ENCODE measurements around the gene TAS2R13.

The TAS2R13 gene

DNA sequence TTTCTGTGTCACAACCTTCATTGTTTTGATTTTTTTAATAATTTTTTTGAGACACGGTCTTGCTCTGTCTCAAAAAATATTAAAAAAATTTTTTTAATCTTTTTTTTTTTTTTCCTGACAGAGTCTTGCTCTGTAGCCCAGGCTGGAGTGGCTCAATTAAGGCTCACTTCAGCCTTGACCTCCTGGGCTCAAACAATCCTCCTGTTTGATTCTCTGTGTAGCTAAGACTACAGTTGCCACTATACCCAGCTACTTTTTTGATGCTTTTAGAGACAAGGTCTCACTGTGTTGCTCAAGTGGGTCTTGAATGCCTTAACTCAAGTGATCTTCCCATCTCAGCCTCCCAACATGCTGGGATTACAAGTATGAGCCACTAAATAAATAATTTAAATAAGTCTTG is 10.4 kb upstream of the TAS2R13 start:
- no peak for DNase-seq (ENCODE audit: low read depth, low spot score)
- H3K4me3 ChIP-seq (ENCODE audit: low read depth, low read length) = no peak overlapping the region
- CTCF ChIA-PET = interaction anchor here (0.7 kb wide), 1 partner anchor 154 kb away, joined by 4 read pairs; no protein-coding TSS in a partner anchor
- TF ChIP-seq, protein P1, sequence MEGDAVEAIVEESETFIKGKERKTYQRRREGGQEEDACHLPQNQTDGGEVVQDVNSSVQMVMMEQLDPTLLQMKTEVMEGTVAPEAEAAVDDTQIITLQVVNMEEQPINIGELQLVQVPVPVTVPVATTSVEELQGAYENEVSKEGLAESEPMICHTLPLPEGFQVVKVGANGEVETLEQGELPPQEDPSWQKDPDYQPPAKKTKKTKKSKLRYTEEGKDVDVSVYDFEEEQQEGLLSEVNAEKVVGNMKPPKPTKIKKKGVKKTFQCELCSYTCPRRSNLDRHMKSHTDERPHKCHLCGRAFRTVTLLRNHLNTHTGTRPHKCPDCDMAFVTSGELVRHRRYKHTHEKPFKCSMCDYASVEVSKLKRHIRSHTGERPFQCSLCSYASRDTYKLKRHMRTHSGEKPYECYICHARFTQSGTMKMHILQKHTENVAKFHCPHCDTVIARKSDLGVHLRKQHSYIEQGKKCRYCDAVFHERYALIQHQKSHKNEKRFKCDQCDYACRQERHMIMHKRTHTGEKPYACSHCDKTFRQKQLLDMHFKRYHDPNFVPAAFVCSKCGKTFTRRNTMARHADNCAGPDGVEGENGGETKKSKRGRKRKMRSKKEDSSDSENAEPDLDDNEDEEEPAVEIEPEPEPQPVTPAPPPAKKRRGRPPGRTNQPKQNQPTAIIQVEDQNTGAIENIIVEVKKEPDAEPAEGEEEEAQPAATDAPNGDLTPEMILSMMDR (IDR thresholded peaks at IDR 0.05; ENCODE audit: insufficient read depth, low read length, missing control alignments) = no peak
- POLR2A ChIA-PET = no interaction called here

DNA sequence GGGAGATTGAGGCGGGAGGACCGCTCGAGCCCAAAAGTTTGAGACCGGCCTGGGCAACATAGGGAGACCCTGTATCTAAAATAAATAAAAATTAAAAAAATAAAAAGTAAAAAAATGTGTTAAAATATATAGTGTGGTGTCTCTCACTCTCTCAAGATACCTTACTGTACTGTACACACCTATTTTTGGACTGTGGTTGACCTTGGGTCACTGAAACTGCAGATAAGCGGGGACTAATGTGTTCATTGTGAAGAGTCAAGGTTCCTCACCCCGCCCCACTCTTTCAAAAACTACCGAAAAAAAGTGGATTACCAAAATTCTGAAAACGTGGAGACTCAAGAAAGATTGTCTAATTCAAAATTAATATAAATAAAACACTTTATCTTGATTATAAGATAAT is 1.0 kb upstream of the TAS2R13 start:
- CTCF ChIA-PET = no interaction called here
- no peak overlapping the region for H3K4me3 ChIP-seq (ENCODE audit: low read depth, low read length)
- POLR2A ChIA-PET = no interaction called here
- TF ChIP-seq, protein P1 (IDR thresholded peaks at IDR 0.05; ENCODE audit: insufficient read depth, low read length, missing control alignments) = no peak
- DNase-seq (ENCODE audit: low read depth, low spot score) = no peak

DNA sequence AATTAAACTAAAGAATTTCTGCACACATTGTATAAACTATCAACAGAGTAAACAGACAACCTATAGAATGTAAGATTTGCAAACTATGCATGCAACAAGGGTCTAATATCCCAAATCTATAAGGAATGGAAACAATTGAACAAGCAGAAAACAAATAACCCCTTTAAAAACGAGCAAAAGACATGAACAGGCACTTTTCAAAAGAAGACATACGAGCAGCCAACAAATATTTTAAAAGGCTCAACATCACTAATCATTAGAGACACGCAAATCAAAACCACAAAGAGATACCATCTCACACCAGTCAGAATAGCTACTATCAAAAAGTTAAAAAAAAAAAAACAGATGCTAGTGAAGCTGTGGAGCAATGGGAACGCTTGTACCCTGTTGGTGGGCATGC is 4.7 kb downstream of the TAS2R13 start:
- TF ChIP-seq, protein P1 (IDR thresholded peaks at IDR 0.05; ENCODE audit: insufficient read depth, low read length, missing control alignments) = no peak
- DNase-seq (ENCODE audit: low read depth, low spot score) = no peak
- CTCF ChIA-PET = no interaction called here
- H3K4me3 ChIP-seq (ENCODE audit: low read depth, low read length) = no peak overlapping the region
- POLR2A ChIA-PET = no interaction called here

DNA sequence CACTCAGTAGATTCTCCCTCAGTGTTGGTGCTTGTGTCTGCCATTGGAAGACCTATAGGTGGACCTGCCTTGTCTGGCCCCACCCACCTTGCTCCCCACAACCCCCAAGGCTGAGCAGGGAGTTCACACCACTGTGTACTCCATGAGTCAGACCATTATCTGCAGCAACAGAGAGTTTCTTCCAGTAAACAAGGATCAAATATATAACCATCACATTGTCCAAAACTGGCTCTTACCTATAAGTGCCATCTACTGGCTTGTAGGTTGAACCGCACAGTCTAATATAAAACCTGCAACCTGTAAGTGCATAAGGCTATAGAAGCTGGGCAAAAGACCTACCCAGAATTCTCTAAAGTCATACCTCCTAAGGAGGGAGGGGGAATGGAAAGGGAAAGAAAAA is 7.9 kb downstream of the TAS2R13 start:
- no peak overlapping the region for H3K4me3 ChIP-seq (ENCODE audit: low read depth, low read length)
- ChIA-PET POLR2A (no interaction called here), CTCF (interaction anchor here (1.4 kb wide), 1 partner anchor 9 kb away, joined by 4 read pairs; no protein-coding TSS in a partner anchor)
- DNase-seq (ENCODE audit: low read depth, low spot score) = no peak
- TF ChIP-seq, protein P1 (IDR thresholded peaks at IDR 0.05; ENCODE audit: insufficient read depth, low read length, missing control alignments) = no peak

DNA sequence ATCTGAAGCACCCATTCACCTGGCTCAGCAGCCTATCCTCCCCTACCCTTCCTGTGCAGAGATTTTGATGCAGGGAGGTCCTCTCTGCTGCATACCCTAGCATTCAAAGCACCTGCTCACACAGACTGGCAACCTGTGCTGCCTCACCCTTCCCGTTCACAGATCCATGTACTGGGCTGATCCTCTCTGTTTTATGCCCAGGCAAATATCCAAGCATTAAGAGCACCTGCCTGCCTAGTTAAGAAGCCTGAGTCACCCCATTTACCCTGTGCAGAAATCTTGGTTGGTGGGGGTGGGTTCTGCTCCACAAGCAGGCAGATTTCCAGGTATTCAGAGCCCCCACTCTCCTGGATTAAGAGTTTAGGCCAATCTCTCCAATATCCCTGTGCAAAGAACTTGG is 8.4 kb downstream of the TAS2R13 start:
- no peak for DNase-seq (ENCODE audit: low read depth, low spot score)
- H3K4me3 ChIP-seq (ENCODE audit: low read depth, low read length) = no peak overlapping the region
- TF ChIP-seq, protein P1 (IDR thresholded peaks at IDR 0.05; ENCODE audit: insufficient read depth, low read length, missing control alignments) = no peak
- ChIA-PET POLR2A (no interaction called here), CTCF (no interaction called here)

DNA sequence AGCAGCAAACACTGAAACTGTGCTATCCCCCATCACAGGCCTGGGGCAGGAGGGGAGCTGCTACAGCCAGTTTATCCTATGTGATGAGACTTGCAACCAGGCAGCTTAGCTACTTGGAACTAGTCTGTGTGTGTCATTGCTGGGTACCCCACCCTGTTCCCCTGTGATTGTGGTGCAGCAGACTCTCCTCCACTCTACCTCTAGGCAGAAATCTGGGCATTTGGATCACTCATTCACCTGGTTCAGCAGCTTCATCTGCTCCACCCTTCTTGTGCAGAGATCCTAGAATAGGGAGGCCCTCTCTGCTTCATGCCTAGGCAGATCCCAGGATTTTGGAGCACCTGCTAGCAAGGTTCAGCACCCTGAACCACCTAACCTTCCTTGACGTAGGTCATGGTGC is 8.8 kb downstream of the TAS2R13 start:
- POLR2A ChIA-PET = no interaction called here
- no peak overlapping the region for H3K4me3 ChIP-seq (ENCODE audit: low read depth, low read length)
- CTCF ChIA-PET = no interaction called here
- TF ChIP-seq, protein P1 (IDR thresholded peaks at IDR 0.05; ENCODE audit: insufficient read depth, low read length, missing control alignments) = no peak
- DNase-seq (ENCODE audit: low read depth, low spot score) = no peak
